HCEC 1CT (cell line): ENCODE results near the gene ZNF273.
"Not testable (repeated sequence)": the region's sequence is repeated elsewhere in the genome, so short reads cannot be mapped to it uniquely, and the experiment has no call there.

Experiments used
- DNase-seq: peaks from one replicate; pipeline ENCODE4 v3.0.0-alpha.2; 2017

Gene ZNF273

GRCh38 chr7:64890761-64891362, 12.2 kb upstream of the ZNF273 start:
- no peak for DNase-seq

- DNase-seq, result not testable (repeated sequence)
Measured at GRCh38 chr7:64891363-64892081, 11.6 kb upstream of the ZNF273 start.

DNA sequence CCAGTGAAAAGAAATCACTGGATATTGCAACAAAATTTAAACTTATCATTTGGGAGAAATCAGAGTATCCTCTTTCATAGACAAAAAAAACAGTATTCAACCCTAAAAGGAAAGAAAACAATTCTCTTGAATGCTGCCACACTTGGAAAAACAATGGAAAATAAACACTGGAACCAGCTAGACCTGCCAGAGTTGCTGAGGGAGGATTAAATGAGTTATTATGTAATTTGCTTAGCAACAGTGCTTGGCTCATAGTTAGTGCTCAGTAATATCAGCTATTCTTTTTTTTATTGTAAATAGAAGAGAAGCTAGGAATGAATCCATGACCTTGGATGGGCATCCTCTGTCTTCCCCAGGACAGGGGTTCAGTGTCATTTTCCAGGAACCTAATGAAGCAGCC, 11.0 kb upstream of the ZNF273 start:
- no peak for DNase-seq

DNA sequence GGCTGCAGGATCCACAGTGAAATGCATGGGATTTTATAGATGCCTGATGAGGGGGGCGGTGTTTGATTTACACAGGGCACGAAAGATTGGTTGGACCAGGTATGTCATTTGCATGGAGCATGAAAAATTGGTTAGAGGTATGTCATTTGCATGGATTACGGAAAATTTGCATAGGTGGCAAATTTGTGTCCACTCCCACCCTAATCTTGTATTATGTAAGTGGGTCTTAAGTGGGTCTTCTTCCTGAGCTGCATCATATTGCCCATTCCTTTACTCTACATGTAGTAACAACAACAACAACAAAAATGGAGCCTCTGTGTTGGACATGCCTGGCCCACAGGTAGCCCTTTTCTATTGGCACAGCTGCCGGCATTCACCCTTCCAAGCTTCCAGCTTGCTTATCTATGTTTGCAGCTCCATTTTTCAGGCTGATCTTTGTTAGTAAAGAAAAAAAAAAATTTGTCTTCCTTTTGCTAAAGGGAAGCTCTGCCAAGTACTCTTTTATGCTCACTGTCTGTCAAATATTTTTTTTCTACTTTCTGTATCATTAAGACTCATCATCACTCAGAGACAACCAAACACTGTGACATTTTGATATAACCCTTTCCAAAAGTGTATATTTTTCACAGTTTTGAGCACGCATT, 10.3 kb upstream of the ZNF273 start:
- DNase-seq, result no peak

DNA sequence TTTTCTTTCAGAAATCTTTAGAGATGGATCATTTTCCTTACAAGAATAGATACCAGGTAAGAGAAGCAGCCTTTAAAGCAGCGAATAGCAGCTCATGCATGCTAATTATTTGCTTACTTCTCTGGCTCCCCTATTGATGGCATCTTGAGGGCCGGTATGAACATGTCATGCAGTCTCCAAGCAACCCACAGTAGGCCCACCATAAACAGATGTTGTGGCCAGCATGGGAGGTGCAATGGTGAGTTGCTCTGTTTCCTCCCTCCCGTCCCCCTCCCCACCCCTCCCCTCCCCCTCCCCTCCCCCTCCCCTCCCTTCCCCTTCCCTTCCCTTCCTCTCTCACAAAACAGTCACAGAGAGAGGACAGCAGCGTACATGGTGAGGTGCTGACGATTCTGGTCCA, 9.7 kb upstream of the ZNF273 start:
- DNase-seq, result no peak

DNA sequence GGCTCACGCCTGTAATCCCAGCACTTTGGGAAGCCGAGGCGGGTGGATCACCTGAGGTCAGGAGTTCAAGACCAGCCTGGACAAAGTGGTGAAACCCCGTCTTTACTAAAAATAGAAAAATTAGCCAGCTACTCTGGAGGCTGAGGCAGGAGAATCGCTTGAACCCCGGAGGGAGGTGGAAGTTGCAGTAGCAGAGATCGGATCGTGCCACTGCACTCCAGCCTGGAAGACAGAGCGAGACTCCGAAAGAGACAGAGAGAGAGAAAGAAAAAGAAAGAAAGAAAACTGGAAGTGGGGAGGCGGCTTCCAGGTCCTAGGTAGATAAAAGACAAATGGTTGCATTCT, 640 bp upstream of the ZNF273 start:
- not testable (repeated sequence) for DNase-seq

DNA sequence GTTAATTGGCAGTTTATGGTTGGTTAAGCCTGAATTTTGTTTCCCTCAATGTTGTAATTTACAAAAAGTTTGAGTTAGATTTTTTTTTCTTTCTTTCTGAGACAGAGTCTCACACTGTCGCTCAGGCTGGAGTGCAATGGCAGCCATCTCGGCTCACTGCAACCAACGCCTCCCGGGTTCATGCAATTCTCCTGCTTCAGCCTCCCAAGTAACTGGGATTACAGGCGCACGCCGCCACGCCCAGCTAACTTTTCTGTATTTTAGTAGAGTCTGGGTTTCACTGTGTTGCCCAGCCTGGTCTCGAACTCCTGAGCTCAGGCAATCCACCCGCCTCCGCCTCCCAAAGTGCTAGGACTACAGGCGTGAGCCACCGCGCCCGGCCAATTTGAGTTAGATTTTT, 935 bp downstream of the ZNF273 start:
- DNase-seq, result no peak

DNA sequence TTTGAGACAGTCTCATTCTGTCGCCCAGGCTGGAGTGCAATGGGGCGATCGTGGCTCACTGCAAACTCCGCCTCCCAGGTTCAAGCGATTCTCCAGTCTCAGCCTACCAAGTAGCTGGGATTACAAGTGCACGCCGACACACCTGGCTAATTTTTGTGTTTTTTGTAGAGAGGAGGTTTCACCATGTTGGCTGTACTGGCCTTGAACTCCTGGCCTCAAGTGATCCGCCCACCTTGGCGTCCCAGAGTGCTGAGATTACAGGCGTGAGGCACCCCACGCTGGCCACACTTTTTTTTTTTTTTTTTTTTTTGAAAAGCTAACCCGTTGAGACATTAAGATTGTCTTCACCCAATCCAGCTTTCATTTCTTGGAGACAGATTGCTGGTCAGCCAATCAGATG, 2.1 kb downstream of the ZNF273 start:
- no peak for DNase-seq

- no peak for DNase-seq
Measured at GRCh38 chr7:64905547-64905946, 2.5 kb downstream of the ZNF273 start.

DNA sequence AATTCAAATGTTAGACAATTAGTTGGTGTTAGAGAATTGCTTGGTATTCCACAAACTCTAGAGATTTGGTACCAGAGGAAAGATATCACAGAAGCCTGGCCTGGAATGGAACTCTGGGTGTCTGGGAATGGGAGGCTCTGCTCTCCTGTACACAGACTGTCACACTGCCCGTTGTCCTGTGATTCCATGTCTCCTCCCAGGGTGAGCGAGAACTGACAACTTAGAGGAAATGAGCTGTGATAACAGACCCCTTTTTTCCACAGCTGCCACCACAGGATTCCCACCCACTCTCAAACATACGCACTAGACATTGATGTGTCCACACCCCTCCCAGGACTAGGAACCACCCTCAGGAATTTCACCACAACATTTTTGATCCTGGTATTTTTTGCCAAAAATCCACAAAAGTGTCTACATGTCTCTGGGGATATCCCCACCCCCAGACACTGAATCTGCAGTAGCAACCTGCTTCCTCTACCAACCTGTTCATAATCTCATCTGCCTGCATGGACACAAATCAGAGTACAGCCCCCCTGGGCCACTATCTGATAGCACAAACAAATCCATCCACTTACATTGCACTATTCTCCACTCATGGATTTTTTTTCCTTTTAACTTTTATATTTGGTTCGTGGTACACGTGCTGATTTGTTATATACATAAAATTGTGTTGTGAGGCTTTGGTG, 4.7 kb downstream of the ZNF273 start:
- no peak for DNase-seq

- DNase-seq, result no peak
Measured at GRCh38 chr7:64908358-64908757, 5.3 kb downstream of the ZNF273 start.

DNA sequence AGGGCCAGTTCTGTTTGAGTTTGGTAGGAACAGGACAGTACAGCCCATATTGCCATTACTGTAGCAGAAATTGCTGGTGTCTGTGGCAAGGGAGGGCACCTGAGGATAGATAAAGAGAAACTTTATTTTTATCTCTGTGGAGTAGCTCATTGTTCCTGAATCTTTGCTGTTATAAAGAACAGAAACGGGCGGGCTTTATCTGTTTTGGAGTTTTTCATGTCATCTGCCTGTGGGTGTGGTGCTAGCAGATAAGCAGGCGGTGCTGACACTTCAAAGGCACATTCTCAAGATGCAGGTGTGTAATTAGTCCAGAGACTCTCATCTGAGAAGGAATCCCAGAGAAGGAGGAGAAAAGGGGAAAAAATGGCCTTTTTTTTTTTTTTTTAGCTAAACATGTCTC, 11.5 kb downstream of the ZNF273 start:
- no peak for DNase-seq

DNA sequence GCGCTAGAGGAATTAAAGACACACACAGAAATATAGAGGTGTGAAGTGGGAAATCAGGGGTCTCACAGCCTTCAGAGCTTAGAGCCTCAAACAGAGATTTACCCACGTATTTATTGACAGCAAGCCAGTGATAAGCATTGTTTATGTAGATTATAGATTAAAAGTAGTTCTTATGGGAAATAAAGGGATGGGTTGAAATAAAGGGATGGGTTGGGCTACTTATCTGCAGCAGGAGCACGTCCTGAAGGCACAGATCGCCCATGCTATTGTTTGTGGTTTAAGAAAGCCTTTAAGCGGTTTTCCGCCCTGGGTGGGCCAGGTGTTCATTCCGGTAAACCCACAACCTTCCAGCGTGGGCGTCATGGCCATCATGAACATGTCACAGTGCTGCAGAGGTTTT, 12.2 kb downstream of the ZNF273 start:
- not testable (repeated sequence) for DNase-seq

DNA sequence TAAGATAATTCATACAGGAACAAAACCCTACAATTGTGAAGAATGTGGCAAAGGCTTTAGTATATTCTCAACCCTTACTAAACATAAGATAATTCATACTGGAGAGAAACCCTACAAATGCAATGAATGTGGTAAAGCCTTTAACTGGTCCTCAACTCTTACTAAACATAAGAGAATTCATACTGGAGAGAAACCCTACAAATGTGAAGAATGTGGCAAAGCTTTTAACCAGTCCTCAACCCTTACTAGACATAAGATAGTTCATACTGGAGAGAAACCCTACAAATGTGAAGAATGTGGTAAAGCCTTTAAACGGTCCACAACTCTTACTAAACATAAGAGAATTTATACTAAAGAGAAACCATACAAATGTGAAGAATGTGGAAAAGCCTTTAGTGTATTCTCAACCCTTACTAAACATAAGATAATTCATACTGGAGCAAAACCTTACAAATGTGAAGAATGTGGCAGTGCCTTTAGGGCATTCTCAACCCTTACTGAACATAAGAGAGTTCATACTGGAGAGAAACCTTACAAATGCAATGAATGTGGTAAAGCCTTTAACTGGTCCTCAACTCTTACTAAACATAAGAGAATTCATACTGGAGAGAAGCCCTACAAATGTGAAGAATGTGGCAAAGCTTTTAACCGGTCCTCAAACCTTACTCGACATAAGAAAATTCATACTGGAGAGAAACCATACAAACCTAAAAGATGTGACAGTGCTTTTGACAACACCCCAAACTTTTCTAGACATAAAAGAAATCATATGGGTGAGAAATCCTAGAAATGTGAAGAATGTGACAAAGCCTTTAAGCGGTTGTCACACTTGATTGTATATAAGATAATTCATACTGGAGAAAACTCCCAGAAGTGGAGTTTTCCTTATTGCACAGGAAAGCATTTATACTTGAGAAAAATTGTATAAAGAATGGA, 25.4 kb downstream of the ZNF273 start:
- DNase-seq, result not testable (repeated sequence)

GRCh38 chr7:64934478-64934877, 31.4 kb downstream of the ZNF273 start:
- no peak for DNase-seq

GRCh38 chr7:64938540-64938939, 35.5 kb downstream of the ZNF273 start:
- no peak for DNase-seq

- not testable (repeated sequence) for DNase-seq
Measured at GRCh38 chr7:64940021-64940420, 36.9 kb downstream of the ZNF273 start.

DNA sequence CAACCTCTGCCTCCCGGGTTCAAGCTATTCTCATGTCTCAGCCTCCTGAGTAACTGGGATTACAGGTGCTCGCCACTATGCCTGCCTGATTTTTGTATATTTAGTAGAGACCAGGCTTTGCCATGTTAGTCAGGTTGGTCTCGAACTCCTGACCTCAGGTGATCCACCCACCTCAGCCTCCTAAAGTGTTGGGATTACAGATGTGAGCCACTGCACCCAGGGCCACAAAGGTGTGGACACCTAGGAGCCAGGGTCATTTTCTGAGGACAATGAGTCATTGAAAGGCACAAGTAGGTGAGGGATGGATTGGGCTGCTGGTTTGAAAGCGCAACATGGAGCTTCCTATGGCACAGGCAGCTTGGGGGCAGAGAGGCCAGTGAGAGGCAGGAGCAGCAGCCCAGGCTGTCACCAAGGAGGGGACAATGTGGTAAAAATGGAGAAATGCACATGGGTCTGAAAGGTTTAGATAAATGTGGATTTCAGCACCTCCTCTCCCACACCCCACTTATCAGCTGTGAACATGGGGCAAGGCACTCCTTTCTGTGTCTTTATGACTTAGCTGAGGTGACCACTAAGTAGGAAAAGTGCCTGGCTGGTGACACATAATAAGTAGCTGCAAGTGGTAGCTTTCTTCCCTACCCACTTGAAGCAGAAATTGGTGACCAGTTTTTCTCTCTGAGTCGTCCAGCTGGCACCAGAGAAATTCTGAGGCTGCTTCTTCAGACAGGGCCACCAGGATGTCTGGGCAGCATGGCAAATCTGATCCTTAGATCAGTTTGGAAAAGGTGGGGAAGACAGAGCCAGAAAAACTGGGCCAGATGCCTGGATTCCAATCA, 41.8 kb downstream of the ZNF273 start:
- DNase-seq, result not testable (repeated sequence)

DNA sequence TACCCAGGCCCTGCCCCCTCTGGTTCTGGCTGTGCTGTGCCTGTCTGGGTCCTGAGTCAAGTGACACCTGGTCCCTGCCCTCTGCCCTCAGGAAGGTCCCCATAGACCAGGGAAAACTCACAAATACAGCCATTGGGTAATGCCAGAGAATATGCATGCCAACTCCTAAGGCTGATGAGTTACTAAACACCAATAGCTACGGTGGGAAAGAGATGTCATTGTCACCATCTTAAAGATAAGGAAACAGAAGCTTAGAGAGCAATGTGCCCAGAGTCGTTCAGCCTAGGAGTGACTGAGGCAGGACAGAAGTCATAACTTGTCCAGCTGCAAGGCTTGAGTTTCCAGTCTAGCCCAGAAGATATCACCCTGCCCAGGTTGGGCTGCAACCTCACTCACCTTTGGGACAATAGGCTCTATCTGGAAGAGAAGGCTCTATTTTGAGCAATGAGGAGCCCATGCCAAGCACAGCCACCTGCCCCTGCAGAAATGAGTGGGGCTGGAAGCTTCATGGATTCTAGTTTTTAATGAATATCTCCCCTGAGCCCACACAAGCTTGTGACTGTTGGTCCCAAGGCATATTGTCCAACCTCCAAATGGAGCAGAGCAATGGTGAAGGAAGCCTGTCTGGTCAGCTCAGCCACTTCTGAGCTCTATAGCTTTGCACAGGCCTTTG, 42.6 kb downstream of the ZNF273 start:
- no peak for DNase-seq

- no peak for DNase-seq
Measured at GRCh38 chr7:64946772-64947171, 43.7 kb downstream of the ZNF273 start.
